ENCODE results near the gene BLNK. TPM values are rescaled to one million over a fixed set of nuclear protein-coding genes. Genes with fewer than 3 reads are reported as not detected.

The BLNK gene
- total RNA-seq, 2 donors from 2014 or later, result 13.5 to 55.4 TPM

- Histone ChIP-seq H3K4me1 (peaks cover 38% of the 10 kb centered on the region), H3K36me3 (replicated peaks in 1 of 2; ENCODE audit: insufficient read depth in 1 of 2, low read depth in 2 of 2) (no peaks in the 10 kb centered on the region), H3K9me3 (no peaks in the 10 kb centered on the region), H3K4me3 (no peak overlapping the region), H3K27ac (peak overlapping the region in 1 of 4 donors; percentile 29), H3K27me3 (no peaks in the 10 kb centered on the region)
- intact Hi-C loops (cut with DNase I), result no loop called here
- no peak for ATAC-seq
- DNase-seq, result no peak
- WGBS, 2 donors, result 93 to 95% methylated on average over 2 of the region's 2 CpGs
- no peak for TF ChIP-seq POLR2A (IDR thresholded peaks at IDR 0.05)
- no peak for TF ChIP-seq CTCF (IDR thresholded peaks at IDR 0.05)
Measured at GRCh38 chr10:96261132-96261531, 10.2 kb downstream of the BLNK start.

- intact Hi-C loops (cut with DNase I), result no loop called here
- ATAC-seq (no peak), DNase-seq (no peak)
- H3K9me3 ChIP-seq, result no peaks in the 10 kb centered on the region
- H3K27me3 ChIP-seq, result no peaks in the 10 kb centered on the region
- no peaks in the 10 kb centered on the region for H3K36me3 ChIP-seq (replicated peaks in 1 of 2; ENCODE audit: insufficient read depth in 1 of 2, low read depth in 2 of 2)
- H3K4me1 ChIP-seq, result peaks cover 30% of the 10 kb centered on the region
- H3K27ac ChIP-seq, result peak overlapping the region in 3 of 4 donors; percentile 5 to 45 (median 24)
- no peak overlapping the region for H3K4me3 ChIP-seq
- TF ChIP-seq CTCF (IDR thresholded peaks at IDR 0.05) (no peak), POLR2A (IDR thresholded peaks at IDR 0.05) (no peak)
- 60 to 69% methylated on average over 3 of the region's 3 CpGs for WGBS, 2 donors
Measured at GRCh38 chr10:96260014-96260413, 11.4 kb downstream of the BLNK start.

GRCh38 chr10:96259150-96259549 is 12.2 kb downstream of the BLNK start:
- TF ChIP-seq POLR2A (IDR thresholded peaks at IDR 0.05), result no peak
- TF ChIP-seq CTCF (IDR thresholded peaks at IDR 0.05), result no peak
- ATAC-seq, result no peak
- Histone ChIP-seq H3K4me1 (peaks cover 28% of the 10 kb centered on the region), H3K4me3 (no peak overlapping the region), H3K36me3 (replicated peaks in 1 of 2; ENCODE audit: insufficient read depth in 1 of 2, low read depth in 2 of 2) (no peaks in the 10 kb centered on the region), H3K9me3 (no peaks in the 10 kb centered on the region), H3K27me3 (no peaks in the 10 kb centered on the region), H3K27ac (peak overlapping the region in 3 of 4 donors; percentile 24 to 74 (median 47))
- intact Hi-C loops (cut with DNase I), result no loop called here
- DNase-seq, result no peak
- 83 to 88% methylated on average over 6 of the region's 6 CpGs for WGBS, 2 donors

GRCh38 chr10:96257944-96258343 is 13.4 kb downstream of the BLNK start:
- peak; percentile 56 to 82 (median 69) for DNase-seq
- Histone ChIP-seq H3K4me1 (peaks cover 23% of the 10 kb centered on the region), H3K27ac (peak overlapping the region in 3 of 4 donors; percentile 47 to 74 (median 71))

More at GRCh38 chr10:96257944-96258343, 13.4 kb downstream of the BLNK start:
- TF ChIP-seq POLR2A (IDR thresholded peaks at IDR 0.05) (no peak), CTCF (IDR thresholded peaks at IDR 0.05) (no peak)
- Histone ChIP-seq H3K27me3 (no peaks in the 10 kb centered on the region), H3K4me3 (no peak overlapping the region), H3K36me3 (replicated peaks in 1 of 2; ENCODE audit: insufficient read depth in 1 of 2, low read depth in 2 of 2) (no peaks in the 10 kb centered on the region), H3K9me3 (no peaks in the 10 kb centered on the region)
- WGBS, 2 donors, result 12 to 17% methylated on average over 3 to 4 of the region's 4 CpGs
- intact Hi-C loops (cut with DNase I), result no loop called here
- peak; percentile 80 for ATAC-seq

Data from body of pancreas (tissue), 4 donors.